NCI-H345 treated with DMSO at 0.1 percent for 48 hours (cell line): Measurements from ENCODE around the gene NAGA.
"Not testable (repeated sequence)": the region's sequence is repeated elsewhere in the genome, so short reads cannot be mapped to it uniquely, and the experiment has no call there.

Experiments
- DNase-seq: peaks from one replicate; lab custom pipeline; 2025; ENCODE audit not compliant: unreplicated experiment; lab: John Stamatoyannopoulos, UW

The NAGA gene

DNA sequence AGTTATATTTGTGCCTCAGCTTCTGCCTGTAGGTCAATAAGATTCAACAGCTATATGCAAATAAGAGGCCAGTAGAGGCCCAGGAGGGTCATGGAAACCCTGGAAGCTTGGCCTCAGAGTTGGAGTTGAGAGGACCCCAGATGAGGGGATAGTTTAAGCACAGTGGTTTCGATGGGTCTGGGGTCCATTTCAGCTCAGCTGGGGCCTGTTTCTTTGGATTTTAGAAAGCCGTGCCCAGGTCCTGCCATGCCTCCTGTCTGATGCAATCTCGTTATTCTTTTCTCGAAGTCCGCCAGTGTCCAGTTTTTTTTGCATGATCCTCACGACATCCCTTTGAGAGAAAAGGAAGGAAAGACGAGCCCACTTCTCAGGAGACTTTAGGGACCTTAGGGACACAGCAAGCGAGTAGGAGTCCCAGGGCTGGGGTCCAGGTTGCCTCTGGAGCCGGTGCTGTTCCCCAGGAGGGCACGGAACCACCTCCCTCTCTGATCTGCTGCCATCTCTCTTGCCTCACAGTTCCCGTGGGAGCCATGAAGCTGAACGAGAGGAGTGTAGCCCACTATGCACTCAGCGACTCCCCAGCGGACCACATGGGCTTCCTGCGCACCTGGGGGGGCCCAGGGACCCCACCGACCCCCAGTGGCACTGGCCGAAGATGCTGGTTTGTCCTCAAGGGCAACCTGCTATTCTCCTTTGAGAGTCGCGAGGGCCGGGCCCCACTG is 6.3 kb upstream of the NAGA start:
- no peak for DNase-seq

GRCh38 chr22:42074846-42075676 is 4.4 kb upstream of the NAGA start:
- DNase-seq: no peak

DNA sequence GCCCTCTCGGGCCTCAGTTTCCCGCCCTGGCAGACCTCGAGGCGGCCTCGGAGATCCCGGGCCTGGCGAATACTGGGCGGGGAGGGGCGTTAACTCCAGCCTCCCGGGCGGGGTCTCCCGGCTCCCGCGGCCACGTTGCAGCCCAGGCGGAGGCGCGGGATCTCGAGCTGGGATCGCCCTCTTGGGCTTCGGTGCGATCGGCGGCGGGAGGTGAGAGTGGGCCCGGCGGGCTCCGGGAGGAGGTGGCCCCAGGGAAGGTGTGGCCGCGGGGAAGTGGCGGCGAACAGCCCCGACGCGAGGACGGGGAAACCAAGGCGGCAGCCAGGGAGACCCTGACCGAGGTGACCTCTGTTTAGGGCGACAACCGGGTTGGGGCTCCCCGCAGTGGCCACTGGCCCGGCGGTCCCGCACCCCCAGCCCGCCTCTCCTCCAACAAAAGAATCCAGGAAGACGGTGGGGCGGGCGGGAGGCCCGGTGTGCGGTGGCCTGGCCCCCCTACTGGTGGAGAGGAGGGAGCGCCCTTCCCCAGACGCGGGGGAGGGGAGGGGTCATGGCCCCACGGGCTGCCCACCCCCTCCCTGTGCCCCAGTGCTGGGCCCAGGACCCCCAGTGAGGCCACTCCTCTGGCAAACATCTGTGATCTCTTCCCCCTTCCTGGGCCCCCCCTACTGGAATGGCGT is 3.7 kb upstream of the NAGA start, which contains the start of gene PHETA2:
TSS of gene PHETA2 (plus strand) at position 117 of the 680 bp plus-strand sequence. CDS start 3,046 bp downstream, outside the sequence.
- no peak for DNase-seq

GRCh38 chr22:42073621-42074041 is 3.0 kb upstream of the NAGA start:
- no peak for DNase-seq

DNA sequence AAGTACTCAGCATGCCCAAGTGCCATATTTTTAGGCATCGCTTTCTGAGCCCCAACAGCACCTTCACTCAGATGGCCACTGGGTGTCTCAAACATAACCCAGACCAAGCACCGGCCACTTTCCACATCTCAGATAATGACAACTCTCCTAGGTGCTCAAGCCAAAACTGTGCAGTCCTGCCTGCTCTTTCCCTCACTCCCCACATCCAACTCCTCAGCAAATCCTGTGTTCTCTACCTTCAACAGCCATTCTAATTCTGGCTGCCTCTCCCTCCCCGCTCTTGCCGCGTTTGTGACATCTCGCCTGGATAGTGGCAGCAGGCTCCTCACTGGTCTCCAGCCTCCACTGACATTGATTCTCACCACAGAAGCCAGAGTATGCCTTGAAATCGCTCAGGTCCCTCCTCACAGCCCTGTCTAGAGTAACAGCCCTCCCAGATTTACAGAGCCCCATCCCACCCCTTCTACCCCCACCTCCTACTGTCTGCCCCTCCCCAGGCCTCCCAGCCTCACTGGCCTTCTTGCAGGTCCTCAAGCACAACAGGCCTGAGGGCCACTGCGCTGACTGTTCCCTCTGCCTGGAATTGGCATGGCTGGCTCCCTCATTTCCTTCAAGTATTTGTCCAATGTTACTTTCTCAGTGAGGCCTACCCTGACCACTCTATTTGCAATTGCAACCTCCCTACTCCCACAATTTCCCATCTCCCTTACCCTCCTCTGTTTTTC is 2.2 kb upstream of the NAGA start:
- no peak for DNase-seq

- not testable (repeated sequence) for DNase-seq
Measured at GRCh38 chr22:42071508-42071907, 896 bp upstream of the NAGA start.

DNA sequence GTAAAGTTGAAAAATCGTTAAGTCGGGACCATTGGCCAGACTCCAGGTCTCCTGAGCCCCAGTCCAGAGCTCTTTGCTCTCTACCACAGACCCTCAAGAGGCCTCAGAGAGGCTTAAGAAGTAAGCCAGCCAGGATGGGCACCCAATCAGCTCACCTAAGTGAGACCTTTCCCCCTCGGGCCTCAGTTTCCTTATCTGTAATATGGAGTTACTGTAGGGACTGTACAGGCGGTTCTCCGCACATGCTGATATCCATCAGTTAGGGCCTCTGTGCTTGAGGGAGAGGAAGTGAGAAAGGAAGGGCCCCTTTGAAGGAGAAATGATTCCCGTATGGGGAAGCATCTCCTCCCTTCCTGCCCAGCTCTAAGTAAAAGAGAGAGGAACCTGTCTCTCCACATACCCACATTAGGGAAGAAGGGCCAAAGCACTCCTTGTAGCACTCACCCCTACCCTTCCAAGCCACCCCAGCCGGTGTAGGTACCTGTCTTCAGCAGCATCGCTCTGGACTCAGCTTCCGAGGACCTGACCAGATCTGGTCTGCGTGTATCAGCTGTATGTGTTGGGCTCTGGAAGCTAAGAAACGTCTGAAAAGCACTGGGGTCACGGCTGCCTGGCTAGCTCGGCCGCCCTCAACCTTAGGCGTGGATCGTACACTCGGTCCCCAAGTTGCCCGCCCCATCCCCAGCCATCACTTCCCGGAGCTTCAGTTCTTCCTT is 653 bp downstream of the NAGA start:
- DNase-seq: no peak

DNA sequence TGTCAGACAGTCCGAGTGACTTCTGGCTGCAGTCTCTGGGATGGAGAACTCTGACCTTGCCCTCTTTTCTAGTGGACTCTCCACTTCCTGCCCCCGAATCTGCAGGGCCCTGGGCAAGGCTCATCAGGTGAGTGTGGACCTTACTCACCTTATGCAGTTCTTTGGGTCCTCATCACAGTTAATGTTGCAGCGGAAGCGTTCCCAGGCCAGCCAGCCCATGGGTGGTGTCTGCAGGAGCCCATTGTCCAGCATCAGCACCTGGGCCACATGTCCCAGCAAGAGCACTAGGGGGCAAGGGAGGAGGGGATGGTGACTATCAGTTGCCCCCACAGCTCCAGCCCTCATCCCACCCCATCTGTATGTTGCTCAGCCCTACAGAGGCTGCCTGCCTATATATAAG is 2.3 kb downstream of the NAGA start:
- DNase-seq: no peak

GRCh38 chr22:42067671-42068251 is 2.9 kb downstream of the NAGA start:
- no peak for DNase-seq

DNA sequence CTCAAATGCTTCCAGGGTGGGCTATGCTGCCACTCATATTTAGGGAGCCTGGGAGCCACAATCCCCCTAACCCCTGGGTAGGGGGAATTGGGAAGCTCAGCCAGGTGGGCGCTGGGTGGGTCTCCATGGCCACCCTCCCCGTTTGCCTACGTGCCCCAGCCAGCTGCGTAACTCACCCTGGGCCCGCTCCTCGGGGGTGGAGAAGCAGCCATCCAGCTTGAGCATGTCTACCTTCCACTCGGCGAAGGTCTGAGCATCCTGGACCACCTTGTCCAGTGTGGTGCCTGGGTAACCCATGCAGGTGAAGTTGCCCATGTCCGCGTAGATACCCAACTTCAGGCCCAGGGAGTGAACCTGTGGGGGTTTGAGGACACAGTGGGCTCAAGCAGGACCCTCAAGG is 3.7 kb downstream of the NAGA start:
- no peak for DNase-seq

GRCh38 chr22:42066126-42066761 is 4.4 kb downstream of the NAGA start:
- no peak for DNase-seq

DNA sequence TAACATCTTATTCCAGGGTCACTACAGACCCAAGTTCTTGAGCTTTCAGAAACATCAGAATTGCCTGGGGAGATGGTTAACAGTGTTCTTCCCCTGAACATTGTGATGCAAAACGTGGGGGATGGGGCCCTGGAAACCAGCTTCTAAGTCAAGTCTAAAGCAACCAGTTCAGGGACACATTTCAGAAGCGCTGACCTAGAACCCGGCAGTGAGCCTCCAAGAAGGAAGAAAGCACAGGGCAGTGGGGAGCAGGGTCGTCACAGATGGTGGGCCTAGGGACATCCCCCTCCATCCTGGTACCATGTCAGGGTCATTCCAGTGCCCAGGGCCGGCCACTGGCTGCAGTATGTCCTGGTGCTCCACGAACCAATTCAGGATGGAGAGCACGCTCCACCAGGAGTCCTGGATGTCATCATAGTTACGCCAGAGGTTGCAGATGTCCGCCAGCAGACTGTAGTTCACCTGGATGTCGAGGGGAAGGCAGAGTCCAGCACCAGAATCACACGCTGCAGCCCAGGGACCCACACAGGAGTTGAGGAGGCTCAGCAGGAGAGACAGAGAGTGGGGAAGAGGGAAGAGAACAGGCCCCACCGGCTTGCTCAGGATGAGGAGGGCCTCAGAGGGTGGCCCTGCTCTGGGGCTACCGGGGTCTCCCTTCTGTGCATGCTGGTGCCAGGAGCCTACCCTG is 5.0 kb downstream of the NAGA start:
- DNase-seq: no peak

DNA sequence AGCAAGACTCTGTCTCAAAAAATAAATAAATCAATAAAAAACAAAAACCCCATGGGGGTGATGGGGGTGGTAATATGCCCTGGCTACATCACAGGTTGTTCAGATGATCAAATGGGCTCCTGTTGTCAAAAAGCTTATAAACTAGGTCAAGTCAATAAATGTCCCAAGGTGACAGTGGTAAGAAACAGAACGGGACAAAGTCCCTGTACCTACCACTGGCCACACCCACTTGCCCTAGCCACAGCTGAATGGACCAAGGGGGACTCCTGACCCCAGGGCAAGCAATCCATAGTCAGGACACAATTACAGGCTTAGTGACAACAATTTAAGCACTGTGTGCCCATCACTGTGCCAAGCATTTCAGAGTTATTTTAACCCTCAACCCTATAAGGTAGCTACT is 6.0 kb downstream of the NAGA start:
- DNase-seq: no peak

- no peak for DNase-seq
Measured at GRCh38 chr22:42062506-42063170, 8.0 kb downstream of the NAGA start.

DNA sequence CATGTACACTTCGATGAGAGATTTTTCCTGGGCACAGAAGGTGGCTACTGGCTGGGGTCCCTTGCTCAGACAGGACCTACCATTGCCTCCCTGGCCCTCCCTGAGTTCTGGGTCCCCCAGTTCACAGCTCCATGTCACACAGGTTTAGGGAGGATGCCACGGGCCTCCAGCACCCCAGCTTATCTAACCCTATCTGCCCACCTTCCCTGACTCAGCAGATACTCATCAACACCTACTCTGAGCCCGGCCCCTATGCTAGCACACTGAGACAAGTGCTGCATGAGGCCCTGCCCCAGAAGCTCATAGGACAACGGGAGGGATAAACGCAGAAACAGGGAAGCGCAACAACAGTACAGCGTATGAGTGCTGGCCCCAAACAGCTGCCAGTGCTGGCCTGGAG is 9.6 kb downstream of the NAGA start:
- no peak for DNase-seq

DNA sequence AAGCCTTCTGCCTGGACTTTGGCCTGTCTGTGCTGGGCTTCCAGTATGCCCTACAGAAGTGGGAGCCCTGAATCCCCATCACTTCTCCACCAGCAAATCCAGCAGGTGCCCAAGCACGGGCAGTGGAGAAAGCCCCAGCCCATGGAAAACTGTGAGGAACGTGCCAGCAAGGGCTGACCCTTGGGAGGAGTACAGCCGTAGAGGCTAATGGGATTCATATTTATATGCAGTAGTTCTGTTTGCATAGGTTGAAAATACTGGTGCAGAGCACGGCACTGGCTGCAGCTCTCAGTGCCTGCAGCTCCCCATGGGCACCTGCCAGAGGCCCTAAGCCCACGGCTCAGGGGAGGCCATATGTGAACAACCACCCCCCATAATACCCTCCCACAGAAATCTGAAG is 10.1 kb downstream of the NAGA start:
- no peak for DNase-seq

- no peak for DNase-seq
Measured at GRCh38 chr22:42056757-42057511, 13.7 kb downstream of the NAGA start.

- no peak for DNase-seq
Measured at GRCh38 chr22:42052765-42053164, 17.8 kb downstream of the NAGA start.
